ENCODE data around the gene SASH1.

SASH1 gene

GRCh38 chr6:148407372-148407771, 64.7 kb downstream of the SASH1 start:
- no peak for DNase-seq

DNA sequence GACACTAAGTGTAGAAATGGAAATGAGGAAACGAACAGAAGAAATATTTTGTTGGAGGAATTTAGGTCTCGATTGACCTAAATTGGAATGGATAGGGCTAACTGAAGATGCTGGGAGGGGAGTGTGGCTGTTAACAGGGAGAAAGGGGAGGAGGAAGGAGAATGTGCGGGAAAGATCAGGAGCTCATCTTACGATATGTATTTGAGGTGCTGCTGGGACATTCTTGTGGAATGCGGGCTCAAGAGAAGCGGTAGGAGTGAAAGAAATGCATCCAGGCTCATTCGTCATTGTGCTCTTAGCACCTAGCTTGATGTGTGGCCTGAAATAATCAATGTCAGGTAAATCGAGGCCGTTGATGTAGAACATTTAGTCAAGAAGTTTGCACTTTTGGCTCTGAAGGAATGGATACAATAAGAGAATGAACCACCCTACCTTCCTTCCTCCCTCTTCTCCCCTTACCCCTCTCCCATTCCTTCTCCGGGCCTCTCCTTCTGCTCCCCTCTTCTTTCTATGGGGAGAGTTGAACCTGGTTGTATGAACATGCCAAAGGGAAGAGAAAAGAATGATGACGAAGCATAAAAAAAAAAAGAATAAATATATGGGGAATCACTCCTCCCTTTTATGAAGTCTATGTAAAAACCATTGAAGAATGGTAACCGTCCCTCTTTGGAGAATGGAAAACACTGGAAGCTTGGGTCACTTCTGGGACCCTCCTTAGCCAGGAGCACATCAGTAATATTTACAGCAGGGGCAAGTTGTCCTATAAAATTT, 70.9 kb downstream of the SASH1 start:
- DNase-seq: no peak

- DNase-seq: no peak
These were observed 71.5 kb downstream of the SASH1 start for GRCh38 chr6:148414092-148414489.

DNA sequence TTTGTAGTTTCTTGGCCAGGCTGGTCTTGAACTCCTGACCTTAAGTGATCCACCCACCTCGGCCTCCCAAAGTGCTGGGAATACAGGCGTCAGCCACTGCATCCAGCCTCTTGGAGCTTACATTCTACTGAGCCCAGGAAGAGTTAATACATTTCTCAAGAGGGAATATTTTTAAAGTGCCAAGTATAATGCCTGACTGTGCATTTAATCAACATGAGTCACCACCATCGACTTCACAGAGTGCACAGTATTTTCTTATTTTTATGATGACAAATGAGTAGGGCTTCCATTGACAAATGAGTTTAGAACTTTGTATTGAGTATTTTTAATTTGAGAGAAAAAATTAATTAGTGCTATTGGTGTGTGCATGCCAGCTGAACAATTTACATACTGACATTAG, 72.2 kb downstream of the SASH1 start:
- no peak for DNase-seq

GRCh38 chr6:148415511-148416260, 73.0 kb downstream of the SASH1 start:
- DNase-seq: no peak

DNA sequence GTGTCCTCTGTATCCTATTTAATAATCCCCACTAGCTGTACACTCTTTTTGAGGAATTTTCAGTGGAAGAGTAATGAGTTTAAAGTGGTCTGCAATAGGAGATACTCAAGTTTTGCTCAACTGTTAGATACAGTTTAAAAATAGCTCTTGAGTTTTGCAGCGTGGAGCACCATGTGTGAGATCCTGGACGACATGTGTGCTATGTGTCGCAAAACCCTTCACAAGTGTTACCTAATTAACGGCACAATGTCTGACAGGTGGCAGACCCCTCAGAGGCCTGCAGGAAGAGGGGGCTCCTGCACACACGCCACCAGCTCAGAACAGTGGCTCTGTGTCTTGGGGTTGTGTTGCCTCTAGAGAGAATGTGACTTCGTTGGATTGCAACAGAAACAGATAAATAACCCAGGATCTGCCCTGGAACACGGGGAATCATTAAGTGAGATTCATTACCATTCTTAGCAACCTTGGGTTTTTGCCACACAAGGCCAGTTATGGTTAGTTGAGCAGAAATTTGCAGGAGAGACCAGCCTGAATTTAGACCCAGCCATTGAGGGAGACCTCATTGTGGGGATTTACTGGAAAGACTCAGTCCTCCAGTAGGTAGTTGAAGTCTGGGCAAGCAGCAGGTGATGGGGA, 73.8 kb downstream of the SASH1 start:
- no peak for DNase-seq

- DNase-seq: no peak
These were observed 74.4 kb downstream of the SASH1 start for GRCh38 chr6:148417045-148417444.

GRCh38 chr6:148419430-148419829, 76.8 kb downstream of the SASH1 start:
- no peak for DNase-seq

DNA sequence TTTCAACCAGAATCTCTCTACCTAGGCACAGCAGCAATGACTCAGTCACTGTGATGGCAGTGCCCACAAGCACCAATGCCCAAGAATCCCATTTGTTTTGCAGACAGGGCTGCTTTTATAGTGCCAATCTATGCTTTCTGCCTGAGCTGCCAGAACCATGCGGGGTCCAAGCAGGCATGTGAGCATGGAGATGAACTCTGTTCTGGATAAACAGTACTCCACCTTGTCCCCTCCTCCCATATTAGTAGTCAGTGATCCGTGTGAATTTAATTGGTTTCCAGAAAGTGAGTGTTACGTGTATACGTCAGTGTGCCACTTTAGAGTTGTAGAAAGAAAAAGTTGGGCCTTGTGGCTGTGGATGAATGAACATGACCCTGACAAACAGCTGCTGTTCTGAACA, 79.4 kb downstream of the SASH1 start:
- DNase-seq: no peak

- no peak for DNase-seq
These were observed 80.5 kb downstream of the SASH1 start for GRCh38 chr6:148423133-148423532.

DNA sequence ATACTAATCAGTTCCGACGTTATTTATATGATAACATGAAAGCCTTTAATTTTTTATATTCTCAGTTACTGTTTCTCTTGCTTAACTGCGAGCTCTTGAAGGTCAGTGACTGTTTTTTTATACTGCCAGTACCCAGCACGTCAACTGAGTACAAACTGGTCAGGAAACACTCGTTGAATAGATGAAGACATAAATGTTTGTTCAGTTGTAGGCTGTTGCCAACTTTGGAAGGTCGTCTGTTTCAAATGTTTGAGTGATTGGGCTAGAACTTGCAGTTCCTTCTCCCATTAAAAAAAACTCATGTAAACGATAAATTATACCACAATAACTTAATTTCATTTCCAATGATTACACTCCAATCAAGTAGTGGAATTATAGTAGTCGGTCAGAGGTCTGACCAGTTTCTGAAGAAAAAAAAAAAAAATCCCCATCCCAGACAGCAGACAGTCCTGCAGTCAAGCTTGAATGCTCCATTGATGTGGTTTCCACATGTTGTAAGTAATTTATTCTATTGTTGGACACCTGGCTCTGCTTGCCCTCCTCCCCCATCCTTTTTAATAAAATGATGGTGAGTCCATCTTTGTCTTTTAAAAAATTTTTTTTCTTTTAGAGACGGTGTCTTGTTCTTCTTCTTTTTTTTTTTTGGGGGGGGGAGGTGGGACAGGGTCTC, 81.1 kb downstream of the SASH1 start:
- peak; percentile 42 for DNase-seq

DNA sequence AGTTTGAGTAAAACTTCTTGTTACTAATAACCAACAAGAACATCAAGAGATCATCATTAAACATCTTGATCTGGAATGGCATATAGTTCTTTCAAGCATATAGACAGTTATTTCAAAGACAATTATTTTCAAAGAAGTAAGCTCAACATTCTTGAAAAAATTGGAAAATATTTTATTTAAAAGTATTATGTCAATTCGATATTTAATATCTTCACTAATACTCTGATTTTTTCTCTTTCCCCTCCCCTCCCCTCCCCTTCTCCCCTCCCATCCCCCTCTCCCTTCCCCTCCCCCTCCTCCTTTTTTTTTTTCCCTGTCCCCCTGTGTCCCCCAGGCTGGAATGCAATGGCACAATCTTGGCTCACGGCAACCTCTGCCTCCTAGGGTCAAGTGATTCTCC, 82.8 kb downstream of the SASH1 start:
- no peak for DNase-seq

- DNase-seq: no peak
These were observed 83.8 kb downstream of the SASH1 start for GRCh38 chr6:148426317-148426977.

DNA sequence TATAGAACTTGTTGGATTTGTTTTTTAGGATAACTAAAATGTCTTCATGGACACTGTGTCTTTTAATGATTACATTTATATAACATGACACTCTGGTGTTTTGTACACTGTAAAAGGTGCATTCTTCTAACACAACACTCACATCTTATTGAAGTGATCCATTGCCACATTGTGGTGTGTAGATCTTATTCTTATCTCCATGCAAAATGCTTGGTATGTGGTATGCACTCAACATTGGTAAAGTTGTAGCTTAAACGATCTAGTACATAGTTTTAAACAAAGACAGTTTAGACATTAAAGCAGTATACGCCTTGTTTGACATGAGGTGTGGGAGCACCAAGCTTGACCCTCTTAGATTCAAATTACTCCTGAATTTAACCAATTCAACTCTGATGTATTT, 84.7 kb downstream of the SASH1 start:
- no peak for DNase-seq

DNA sequence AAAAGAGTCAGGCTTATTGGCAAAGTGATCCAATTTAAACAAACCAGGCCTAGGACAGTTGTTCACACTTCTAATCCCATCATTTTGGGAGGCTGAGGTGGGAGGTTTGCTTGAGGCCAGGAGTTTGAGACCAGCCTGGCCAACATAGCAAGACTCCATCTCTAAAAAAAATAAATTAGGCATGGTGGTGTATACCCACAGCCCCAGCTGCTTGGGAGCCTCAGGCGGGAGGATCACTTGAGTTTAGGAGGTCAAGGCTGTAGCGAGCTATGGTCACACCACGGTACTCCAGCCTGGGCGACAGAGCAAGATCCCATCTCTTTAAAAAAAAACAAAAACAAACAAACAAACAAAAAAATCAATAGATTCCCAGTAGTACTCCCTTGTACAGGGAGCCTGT, 86.8 kb downstream of the SASH1 start:
- DNase-seq: no peak

- DNase-seq: no peak
These were observed 88.3 kb downstream of the SASH1 start for GRCh38 chr6:148430897-148431296.

GRCh38 chr6:148431413-148431812, 88.8 kb downstream of the SASH1 start:
- DNase-seq: no peak

DNA sequence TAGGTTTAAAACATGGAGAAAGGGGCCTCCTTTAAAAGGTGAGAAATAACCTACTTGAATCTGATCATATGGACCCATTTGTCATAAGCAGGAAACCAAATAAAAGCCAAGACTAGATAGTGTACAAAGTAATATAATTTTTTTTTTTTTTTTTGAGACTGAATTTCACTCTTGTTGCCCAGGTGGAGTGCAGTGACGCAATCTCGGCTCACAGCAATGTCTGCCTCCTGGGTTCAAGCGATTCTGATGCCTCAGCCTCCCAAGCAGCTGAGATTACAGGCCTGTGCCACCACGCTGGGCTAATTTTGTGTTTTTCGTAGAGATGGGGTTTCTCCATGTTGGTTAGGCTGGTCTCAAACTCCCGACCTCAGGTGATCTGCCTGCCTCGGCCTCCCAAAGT, 89.2 kb downstream of the SASH1 start:
- no peak for DNase-seq

GRCh38 chr6:148432462-148433195, 90.0 kb downstream of the SASH1 start:
- DNase-seq: no peak

DNA sequence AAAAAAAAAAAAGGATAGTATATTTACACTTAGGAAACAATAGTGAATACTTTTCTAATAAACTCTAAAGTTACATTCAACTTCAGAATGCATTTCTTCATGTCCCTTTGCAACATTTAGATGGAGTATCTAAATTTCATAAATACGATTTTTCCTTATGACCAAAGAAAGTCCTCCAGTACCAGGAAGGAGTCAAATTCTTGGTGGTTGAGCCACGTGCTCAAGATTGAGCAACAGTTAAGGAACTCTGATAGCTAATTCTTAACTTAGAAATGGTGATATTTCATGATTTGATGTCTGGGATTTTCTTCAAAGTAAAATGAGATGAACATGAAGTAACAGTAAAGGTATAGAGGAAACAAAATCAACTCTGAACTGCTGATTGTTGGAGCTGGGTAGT, 92.7 kb downstream of the SASH1 start:
- no peak for DNase-seq

DNA sequence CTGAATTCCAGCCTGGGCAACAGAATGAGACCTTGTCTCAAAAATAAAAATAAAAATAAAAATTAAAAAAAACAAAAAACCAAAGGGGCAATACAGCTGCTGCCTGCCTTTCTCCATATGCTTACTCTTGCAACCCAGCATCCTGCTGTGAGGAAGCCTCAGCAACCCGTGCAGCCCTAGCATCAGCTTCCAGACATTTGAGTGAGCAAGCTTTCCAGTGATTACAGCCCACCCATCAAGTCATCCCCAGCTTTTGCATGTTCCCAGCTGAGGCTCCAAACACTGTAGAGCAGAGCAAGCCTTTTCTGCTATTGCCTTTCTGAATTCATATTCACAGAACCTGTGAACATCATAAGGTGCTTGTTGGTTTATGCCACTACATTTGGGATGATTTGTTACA, 93.8 kb downstream of the SASH1 start:
- no peak for DNase-seq

DNA sequence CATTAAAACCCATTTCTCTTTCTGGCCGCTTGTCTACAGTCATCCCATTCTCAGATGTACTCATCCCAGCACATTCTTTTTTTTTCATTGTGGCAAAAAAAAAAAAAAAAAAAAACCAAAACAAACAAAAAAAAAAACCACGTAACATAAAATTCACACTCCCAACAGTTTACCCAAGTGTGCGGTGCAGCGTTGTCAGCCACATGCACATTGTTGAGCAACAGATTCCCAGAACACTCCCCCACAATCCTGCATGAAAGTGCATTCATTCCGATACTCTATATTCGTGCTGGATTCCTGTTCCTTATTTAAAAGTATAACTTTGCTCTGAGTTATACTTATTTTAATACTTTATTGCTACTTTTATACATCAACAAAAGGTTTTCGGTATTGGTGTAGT, 96.0 kb downstream of the SASH1 start:
- DNase-seq: peak; percentile 12
